Hepatic stellate cell (primary cell): ENCODE measurements around the gene NUDT5.
A peak's percentile ranks its signal among the peaks of the same experiment; 100 is the strongest.

Source experiments
- DNase-seq: peaks from one replicate; pipeline ENCODE4 v3.0.0; 2011; ENCODE audit warnings: low spot score

NUDT5 gene

GRCh38 chr10:12162927-12163326, 32.8 kb downstream of the NUDT5 start:
- no peak for DNase-seq

- DNase-seq: no peak
Measured at GRCh38 chr10:12160664-12161063, 35.0 kb downstream of the NUDT5 start.

- DNase-seq: no peak
Measured at GRCh38 chr10:12158111-12158510, 37.6 kb downstream of the NUDT5 start.

GRCh38 chr10:12156367-12157123, 39.1 kb downstream of the NUDT5 start:
- no peak for DNase-seq

- DNase-seq: no peak
Measured at GRCh38 chr10:12154516-12154915, 41.2 kb downstream of the NUDT5 start.

- no peak for DNase-seq
Measured at GRCh38 chr10:12150163-12150562, 45.5 kb downstream of the NUDT5 start.

GRCh38 chr10:12144538-12144937, 51.2 kb downstream of the NUDT5 start:
- no peak for DNase-seq

- no peak for DNase-seq
Measured at GRCh38 chr10:12140038-12140437, 55.7 kb downstream of the NUDT5 start.

- DNase-seq: no peak
Measured at GRCh38 chr10:12135631-12136030, 60.1 kb downstream of the NUDT5 start.

- DNase-seq: peak; percentile 77
Measured at GRCh38 chr10:12130237-12130872, 65.3 kb downstream of the NUDT5 start.

GRCh38 chr10:12129222-12130111, 66.2 kb downstream of the NUDT5 start, which contains the start of gene SEC61A2:
Gene SEC61A2, plus strand, starts transcription at chr10:12129677. Its CDS starts 111 bp downstream, at chr10:12129788.
- DNase-seq: peak; percentile 99

GRCh38 chr10:12121673-12122072, 74.0 kb downstream of the NUDT5 start:
- no peak for DNase-seq
